Stimulated activated CD4-positive, alpha-beta T cell treated with anti-CD3 and anti-CD28 coated beads, Interleukin-12 subunit alpha, Interleukin-12 subunit beta, amount 100 ng/mL, for 48 hours (primary cell): ENCODE data around the gene YWHAH.
"Not testable (repeated sequence)": the region's sequence is repeated elsewhere in the genome, so short reads cannot be mapped to it uniquely, and the experiment has no call there.

Source experiments
- DNase-seq, 3 donors: peaks; one replicate each; pipeline ENCODE4 v3.0.0-alpha.2; 2020; ENCODE audit warnings: low read depth in 2 of 3, low spot score in 1 of 3

The YWHAH gene

GRCh38 chr22:31977939-31978338, 33.6 kb downstream of the YWHAH start:
- no peak for DNase-seq

DNA sequence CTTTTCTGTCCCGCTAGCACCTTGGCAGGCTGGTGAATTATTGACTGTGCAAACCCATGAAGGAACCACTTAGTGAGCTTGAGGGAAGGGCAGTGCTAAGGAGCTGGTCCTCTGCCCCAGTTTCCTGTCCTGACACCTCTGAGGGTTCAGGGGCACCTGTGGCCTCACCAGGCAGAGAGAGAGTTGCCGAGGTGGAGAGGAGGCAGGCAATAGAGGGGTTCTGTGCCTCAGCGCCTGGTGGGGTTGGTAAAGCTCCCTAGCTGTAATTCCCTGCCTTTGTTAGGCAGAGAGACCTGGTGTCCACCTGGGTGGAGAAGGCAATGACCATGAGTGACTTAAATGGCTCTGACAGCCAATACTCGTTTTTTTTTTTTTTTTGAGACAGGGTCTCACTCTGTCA, 36.3 kb downstream of the YWHAH start:
- no peak for DNase-seq

DNA sequence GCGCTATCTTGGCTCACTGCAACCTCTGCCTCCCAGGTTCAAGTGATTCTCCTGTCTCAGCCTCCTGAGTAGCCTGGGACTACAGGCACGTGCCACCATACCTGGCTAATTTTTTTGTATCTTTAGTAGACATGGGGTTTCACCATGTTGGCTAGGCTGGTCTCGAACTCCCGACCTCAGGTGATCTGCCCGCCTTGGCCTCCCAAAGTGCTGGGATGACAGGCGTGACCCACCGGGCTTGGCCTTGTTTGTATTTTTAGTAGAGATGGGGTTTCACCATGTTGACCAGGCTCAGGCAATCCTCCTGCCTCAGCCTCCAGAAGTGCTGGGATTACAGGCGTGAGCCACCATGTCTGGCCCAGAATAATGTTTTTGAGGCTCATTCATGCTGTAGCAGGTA, 37.6 kb downstream of the YWHAH start:
- not testable (repeated sequence) for DNase-seq

DNA sequence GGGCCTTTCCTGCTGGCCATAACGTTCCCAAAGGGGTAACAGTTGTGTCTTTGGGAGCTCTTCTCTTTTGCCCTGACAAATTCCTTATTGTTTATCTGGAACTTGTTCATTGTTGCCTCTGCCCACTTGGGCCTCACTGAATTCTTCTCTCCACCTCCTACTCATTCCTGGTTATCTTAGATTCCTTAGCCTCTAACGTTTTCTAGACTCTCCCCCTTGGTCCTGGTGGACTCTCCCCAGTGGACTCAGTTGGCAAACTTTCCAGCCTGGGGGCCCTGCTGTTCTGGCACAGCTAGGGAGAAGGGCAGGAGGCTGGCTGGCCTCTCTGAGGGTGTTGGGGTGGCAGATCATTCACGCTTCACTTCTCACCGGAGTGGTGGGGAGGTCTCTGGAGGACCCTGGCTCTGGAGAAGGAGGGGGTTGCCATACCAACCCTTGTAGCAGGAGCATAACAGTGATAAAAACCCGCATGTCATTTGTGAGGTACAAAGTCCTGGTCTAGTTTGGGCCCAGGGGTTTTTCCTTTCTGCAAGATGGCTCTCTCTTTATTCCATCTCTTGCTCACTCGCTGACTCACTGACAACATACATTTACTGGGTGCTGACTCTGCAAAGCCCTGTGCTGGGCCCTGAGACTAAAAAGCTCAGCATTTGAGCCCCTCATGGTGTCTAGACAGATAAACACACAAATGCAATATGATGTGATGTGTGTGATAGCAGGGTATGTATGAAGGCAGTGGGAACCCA, 39.7 kb downstream of the YWHAH start:
- DNase-seq, result no peak

DNA sequence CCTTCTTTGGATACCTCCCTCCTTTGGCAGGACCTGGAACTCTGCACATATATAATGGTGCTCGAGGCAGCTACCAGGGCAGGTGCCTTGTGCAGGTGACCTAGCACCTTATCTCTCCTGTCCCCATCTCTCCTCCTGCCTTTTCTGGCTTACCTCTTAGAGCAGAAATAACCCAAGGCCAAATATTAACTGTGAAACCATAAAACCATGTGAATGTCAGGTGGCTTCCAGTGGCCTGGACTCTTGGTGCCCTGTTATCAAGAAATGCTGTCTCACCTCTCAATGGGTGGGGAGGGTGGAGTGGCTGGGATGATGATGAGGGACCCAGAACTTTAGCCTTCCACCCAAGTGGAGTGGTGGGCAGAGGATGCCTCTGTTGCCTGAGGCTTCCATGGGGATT, 42.9 kb downstream of the YWHAH start:
- DNase-seq, result no peak

DNA sequence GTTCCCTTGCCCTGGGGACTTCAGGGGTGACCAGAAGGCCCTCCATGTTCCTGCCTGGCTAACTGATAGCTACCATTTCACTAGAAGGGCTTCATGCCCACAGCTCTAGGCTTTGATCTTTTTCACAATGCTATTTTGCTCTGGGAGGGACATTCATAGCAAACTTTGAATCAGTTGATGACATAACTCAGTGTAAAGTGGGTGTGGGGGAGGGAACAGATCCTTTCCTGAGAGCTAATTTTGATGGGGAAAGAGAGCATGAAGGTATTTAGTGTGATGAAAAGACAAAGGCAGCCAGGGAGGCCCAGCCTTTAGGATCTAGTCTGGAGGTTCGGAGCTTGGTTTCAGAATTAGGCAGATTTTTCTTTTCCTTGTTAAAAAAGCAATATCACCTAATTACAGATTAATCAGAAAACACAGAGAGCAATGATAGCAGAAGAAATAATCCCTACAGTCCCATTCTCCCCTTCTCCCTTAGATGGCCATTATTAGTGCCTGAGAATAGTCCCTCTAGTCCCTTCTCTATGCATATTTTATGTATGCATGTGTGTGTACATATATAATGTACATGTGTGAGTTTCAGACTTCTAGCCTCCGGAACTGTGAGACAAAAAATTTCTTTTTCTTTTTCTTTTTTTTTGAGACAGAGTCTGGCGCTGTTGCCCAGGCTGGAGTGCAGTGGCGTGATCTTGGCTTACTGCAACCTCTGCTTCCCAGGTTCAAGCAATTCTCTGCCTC, 46.9 kb downstream of the YWHAH start:
- DNase-seq, result no peak

DNA sequence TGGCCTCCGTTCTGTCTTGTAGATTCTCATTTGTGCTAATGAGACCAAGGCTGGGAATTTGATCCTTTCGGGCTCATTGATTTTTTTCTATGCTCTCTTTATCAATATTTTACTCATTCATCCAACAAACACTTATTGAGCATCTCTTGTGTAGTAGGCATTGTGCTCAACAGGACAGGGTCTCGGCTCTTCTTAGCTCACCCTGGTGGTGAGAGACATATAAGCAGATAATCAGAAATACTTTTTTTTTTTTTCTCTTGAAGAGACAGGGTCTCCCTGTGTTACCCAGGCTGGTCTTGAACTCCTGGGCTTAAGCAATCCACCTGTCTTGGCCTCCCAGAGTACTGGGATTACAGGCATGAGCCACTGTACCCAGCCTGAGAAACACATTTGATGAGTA, 50.7 kb downstream of the YWHAH start:
- DNase-seq, result no peak

DNA sequence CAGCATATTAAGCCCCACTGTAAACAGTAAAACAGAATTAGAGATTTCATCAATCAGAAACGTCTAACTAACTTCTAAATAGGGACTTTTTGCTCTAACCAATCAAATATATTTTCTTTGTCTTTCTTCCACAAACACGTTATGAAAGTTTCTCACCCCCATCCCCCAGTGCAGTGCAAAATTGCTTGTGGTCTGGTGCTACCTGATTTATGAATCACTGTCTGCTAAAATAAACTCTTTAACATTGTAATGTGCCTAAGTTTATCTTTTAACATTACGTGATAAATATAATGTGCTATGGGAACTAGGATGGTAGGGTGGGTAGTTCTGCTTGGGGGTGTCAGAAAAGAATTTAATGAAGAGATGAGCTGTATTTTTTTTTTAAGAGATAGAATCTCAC, 51.5 kb downstream of the YWHAH start:
- DNase-seq, result no peak

- no peak for DNase-seq
Measured at GRCh38 chr22:31998784-31999385, 54.5 kb downstream of the YWHAH start.

DNA sequence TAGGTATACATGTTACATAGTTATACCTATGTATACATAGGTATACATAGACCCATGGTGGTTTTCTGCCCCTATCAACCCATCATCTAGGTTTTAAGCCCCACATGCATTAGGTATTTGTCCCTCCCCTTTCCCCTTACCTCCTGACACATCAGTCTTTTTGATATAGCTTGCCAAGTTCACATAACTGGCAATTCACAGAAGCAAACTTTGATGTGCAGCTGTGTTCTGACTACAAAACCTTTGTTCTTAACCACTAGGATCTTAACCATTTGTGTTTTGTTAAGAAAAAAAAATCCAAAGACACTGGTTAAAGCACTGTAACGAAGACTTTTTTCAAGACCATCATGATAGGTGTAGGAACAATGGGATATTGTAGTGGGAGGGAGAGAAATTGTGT, 55.8 kb downstream of the YWHAH start:
- DNase-seq, result no peak

DNA sequence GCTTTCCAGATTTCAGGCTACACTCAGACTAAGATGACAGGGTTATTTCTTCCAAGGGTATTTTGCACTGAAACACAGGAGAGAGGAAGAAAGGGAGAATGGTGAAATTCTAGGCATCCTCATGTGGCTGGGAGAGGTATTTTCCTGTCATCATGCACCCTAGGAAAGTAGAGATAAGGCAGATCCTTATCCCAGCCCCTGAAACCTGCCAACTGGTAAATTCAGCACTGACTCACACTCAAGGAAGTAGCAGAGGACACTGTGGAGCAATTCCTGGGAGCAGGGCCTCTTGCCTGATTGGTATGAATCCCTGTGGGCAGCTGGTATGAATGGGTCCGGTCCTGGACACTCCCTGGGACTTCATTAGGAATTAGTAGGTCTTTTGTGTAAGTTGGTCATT, 61.1 kb downstream of the YWHAH start:
- DNase-seq, result no peak
